ENCODE results near the gene EIF4A2.

DNA sequence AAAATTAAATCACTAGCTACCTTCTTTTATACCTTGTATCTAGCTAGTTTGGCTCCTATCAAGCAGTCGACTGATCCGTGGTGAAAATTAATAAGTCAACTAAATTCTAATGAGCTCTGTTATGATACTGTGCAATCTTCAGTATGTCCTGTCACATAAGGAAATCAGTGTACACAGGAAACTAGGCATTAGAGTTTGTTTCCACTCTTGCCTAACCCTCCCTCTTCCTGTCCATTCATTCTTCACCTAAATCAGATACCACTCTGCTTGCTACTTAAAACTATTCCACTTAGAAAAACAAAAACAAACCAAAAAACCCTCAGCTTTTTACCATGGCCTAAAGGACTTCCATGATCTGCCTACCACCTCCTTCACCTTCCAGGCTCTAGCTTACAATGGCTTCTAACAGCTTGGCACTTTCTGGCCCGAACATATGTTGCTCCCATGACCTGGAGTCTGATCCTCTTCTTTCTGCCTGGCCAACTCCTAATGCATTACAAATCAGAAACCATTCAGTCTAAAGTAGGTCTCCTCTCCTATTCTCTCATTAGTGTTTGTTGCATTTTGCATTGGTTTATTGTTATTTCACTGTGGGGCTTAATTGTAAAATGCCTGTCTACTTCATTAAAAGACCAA lies 15.0 kb downstream of the EIF4A2 start:
- TF ChIP-seq CTCF (IDR thresholded peaks at IDR 0.05; ENCODE audit: low read length): no peak
- no peak for TF ChIP-seq EZH2 (IDR thresholded peaks at IDR 0.05; ENCODE audit: borderline replicate concordance, low read length)
